Muscle layer of colon (tissue), 2 donors: ENCODE data around the gene SIRT5.

ENCODE experiments used
- H3K27ac ChIP-seq: one replicate; pipeline ENCODE4 v1.7.0; 2013; ENCODE audit warnings: low read depth, mild to moderate bottlenecking, low read length, moderate library complexity
- H3K27me3 ChIP-seq, 2 donors: one replicate each; pipeline ENCODE4 v1.7.0; 2013; ENCODE audit warnings: low read length in 2 of 2, mild to moderate bottlenecking in 2 of 2; ENCODE audit not compliant: insufficient read depth in 2 of 2, control insufficient read depth in 1 of 2
- H3K36me3 ChIP-seq: one replicate; pipeline ENCODE4 v1.7.0; 2013; ENCODE audit warnings: mild to moderate bottlenecking, low read length; ENCODE audit not compliant: insufficient read depth
- H3K4me1 ChIP-seq: one replicate; pipeline ENCODE4 v1.7.0; 2013; ENCODE audit warnings: mild to moderate bottlenecking, low read length; ENCODE audit not compliant: insufficient read depth
- H3K4me3 ChIP-seq, 2 donors: one replicate each; pipeline ENCODE4 v1.7.0; 2013; ENCODE audit warnings: low read length in 2 of 2, low read depth in 1 of 2, mild to moderate bottlenecking in 1 of 2, moderate library complexity in 1 of 2
- H3K9ac ChIP-seq: one replicate; pipeline ENCODE4 v1.7.0; 2013; ENCODE audit warnings: low read length
- H3K9me3 ChIP-seq: one replicate; pipeline ENCODE4 v1.7.0; 2013; ENCODE audit warnings: mild to moderate bottlenecking, low read length
- donor health status: abdominal sarcoma.
- donor health status: Adenocarcinoma of cecum.

Gene SIRT5

DNA sequence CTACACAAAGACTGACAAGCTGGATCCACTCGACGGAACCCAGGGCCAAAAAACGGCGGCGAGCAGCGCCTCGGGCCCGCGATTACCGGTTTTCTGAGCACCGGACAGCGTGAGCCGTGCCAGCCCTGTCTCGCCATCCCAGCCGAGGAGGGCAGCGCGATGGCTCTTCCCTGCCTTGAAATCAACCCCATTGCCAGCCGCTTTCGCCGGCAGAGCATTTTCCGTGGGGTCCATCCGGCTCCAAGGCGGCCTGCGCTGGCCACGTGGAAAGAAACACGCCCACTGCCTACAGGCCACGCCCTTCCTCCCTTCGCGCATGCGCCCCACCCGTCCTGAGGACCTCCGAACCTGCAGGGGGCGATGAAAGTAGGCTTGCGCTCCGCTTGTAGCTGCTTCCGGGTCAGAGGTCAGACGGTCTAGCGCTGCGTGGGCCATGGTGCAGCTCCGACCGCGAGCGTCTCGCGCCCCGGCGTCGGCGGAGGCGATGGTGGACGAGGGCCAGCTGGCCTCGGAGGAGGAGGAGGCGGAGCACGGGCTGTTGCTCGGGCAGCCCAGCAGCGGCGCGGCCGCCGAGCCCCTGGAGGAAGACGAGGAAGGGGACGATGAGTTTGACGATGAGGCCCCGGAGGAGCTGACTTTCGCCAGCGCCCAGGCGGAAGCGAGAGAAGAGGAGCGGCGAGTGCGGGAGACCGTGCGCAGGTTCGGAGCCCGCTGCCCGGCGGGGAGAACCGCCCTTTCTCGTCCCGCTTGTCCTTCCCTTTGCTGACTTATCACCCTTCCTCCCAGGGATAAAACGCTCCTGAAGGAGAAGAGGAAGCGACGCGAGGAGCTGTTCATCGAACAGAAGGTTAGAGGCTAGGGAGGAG is 40.8 kb downstream of the SIRT5 start, which contains the start of gene NOL7:
NOL7 (plus strand) TSS at position 410 of the 866 bp plus-strand sequence; CDS start at position 434, 24 bp downstream.
- H3K36me3 ChIP-seq: peaks cover 31% of the 10 kb centered on the region
- H3K4me1 ChIP-seq: peaks cover 18% of the 10 kb centered on the region
- peak within 1 kb of the TSS; percentile 79 to 85 for H3K4me3 ChIP-seq
- peak within 1 kb of the TSS; percentile 72 for H3K9ac ChIP-seq
- H3K9me3 ChIP-seq: no peaks in the 10 kb centered on the region
- H3K27ac ChIP-seq: peak within 1 kb of the TSS; percentile 91
- no peaks in the 10 kb centered on the region for H3K27me3 ChIP-seq

DNA sequence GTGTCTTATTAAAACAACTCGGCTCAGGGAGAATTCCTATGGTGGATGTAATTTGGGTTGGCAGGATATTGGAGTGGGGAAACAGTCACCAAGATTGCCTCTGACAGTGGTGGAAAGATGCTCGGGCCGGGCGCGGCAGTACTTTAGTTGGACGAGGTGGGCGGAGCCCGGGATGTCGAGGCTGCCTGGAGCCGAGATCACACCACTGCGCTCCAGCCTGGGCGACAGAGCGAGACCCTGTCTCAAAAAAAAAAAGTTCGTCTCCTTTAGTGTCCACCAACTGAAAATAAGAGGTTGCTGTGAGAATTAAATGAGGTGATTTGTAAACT is 41.4 kb downstream of the SIRT5 start:
- Histone ChIP-seq H3K9ac (peak overlapping the region; percentile 72), H3K4me1 (peaks cover 18% of the 10 kb centered on the region), H3K36me3 (peaks cover 37% of the 10 kb centered on the region)

DNA sequence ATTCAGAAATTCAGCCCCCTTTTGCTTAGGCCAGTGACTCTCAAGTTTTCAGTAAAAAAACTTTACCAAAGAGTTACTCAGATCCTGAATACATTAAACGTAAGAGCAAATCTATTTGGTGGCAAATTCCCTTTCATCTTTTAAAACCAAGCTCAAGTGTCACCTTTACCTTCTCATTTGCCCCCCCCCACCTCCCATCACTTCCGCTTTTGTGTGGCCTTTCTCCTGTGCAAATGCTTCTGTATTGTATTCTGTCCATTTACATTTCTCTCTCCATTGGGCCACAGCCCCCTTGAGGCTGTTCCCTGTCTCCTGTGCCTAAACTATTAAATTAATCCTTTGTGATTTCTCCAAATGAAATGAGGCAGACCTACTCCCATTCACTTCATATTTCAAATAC is 42.7 kb downstream of the SIRT5 start:
- Histone ChIP-seq H3K27me3 (no peaks in the 10 kb centered on the region), H3K4me3 (no peak overlapping the region), H3K9ac (no peak overlapping the region), H3K27ac (no peak overlapping the region), H3K4me1 (peaks cover 18% of the 10 kb centered on the region), H3K9me3 (no peaks in the 10 kb centered on the region), H3K36me3 (peaks cover 50% of the 10 kb centered on the region)

More for the DNA sequence above, 41.4 kb downstream of the SIRT5 start:
- H3K9me3 ChIP-seq: no peaks in the 10 kb centered on the region
- peak overlapping the region; percentile 79 to 85 for H3K4me3 ChIP-seq
- H3K27me3 ChIP-seq: no peaks in the 10 kb centered on the region
- peak overlapping the region; percentile 91 for H3K27ac ChIP-seq

DNA sequence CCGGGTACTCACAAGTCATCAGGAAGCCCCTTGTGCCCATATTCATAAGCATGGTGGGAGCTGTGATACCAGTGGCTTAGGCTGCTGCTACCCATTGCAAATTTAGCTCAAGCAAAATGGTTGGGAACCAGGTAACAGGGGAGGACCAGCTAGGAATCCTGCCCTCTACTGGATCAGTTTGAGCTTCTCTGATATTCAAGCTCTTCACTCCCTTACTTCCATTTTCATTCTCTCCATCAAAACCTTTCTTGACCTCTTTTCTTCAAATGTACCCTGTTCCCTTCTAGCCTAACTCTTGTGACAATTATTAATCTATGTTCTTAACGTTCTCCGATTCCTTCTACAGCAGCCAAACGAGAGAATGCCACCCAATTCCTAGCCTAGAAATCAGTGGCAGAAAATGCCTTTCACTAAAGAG is 50.5 kb downstream of the SIRT5 start:
- H3K36me3 ChIP-seq: peaks cover 64% of the 10 kb centered on the region
- H3K27ac ChIP-seq: no peak overlapping the region
- no peaks in the 10 kb centered on the region for H3K27me3 ChIP-seq
- no peaks in the 10 kb centered on the region for H3K4me1 ChIP-seq
- no peak overlapping the region for H3K4me3 ChIP-seq
- no peak overlapping the region for H3K9ac ChIP-seq
- H3K9me3 ChIP-seq: no peaks in the 10 kb centered on the region

DNA sequence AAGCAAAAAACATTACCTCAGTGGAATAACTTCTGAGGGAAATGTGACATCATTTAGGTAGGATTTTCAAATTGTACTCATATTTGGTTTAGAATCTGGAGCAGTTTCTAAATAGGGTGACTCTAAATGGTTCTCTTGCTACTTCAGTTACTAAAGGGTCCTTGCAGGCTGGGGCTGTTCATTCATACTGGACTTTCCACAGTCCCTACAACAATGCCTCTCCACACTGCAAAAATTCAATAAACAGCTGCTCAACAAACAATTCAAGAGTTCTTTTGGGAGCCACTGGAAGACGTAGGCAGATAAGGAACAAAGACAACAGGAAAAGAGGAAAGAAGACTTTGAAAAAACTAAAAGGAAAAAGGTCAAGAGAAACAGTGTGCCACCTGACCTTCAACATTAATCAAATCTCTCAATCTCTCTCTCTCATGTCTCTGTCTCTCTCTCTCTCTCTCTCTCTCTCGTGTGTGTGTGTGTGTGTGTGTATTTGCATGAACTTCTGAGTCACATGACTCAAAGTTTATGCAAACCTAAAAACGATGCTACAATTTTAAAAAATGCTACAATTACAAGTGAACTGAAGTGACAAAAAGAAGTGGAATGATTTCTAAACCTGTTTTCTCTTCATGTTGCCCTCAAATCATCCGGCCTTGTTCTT is 55.2 kb downstream of the SIRT5 start:
- no peak overlapping the region for H3K4me3 ChIP-seq
- no peaks in the 10 kb centered on the region for H3K9me3 ChIP-seq
- H3K27ac ChIP-seq: no peak overlapping the region
- no peaks in the 10 kb centered on the region for H3K4me1 ChIP-seq
- peaks cover 40% of the 10 kb centered on the region for H3K36me3 ChIP-seq
- H3K27me3 ChIP-seq: no peaks in the 10 kb centered on the region
- H3K9ac ChIP-seq: no peak overlapping the region

DNA sequence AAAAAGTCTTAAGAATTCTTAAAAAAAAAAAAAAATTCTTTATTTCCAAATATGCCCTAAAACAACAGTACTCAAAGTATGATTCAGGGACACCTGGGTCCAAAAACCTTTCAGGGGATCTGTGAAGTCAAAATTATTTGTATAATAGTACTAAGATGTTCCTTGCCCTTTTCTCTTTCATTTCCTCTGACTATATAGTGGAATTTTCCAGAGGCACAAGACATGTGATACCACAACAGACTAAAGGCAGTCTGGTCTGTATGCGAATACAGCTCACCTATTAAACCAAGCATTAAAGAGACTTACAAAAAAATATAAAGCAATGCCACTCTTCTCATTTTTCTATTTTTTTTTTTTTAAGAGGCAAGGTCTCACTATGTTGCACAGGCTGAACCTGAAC is 56.1 kb downstream of the SIRT5 start:
- Histone ChIP-seq H3K36me3 (peaks cover 34% of the 10 kb centered on the region), H3K4me3 (no peak overlapping the region)

DNA sequence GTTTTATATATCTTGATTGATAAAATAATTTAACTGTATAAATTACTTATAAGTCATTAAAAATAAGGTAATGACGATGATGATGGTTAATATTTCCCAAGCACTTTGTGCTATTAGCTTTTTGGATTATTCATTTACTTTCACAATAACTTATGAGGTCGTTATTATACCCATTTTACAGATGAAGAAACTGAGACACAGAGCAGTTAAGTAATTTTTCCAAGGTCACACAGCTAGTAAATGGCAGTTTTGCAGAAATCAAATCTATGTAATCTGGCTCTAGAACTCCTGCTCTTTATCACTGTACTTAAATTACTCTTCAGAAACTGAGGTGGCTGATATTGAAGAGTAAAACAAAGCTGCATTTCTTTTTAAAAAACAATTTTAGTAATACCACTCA is 58.9 kb downstream of the SIRT5 start:
- no peak overlapping the region for H3K27ac ChIP-seq
- H3K9me3 ChIP-seq: no peaks in the 10 kb centered on the region
- peaks cover 35% of the 10 kb centered on the region for H3K36me3 ChIP-seq
- no peak overlapping the region for H3K9ac ChIP-seq
- no peaks in the 10 kb centered on the region for H3K27me3 ChIP-seq
- no peak overlapping the region for H3K4me3 ChIP-seq
- no peaks in the 10 kb centered on the region for H3K4me1 ChIP-seq

More for the DNA sequence above, 56.1 kb downstream of the SIRT5 start:
- Histone ChIP-seq H3K9ac (no peak overlapping the region), H3K27me3 (no peaks in the 10 kb centered on the region), H3K4me1 (no peaks in the 10 kb centered on the region), H3K27ac (no peak overlapping the region), H3K9me3 (no peaks in the 10 kb centered on the region)

DNA sequence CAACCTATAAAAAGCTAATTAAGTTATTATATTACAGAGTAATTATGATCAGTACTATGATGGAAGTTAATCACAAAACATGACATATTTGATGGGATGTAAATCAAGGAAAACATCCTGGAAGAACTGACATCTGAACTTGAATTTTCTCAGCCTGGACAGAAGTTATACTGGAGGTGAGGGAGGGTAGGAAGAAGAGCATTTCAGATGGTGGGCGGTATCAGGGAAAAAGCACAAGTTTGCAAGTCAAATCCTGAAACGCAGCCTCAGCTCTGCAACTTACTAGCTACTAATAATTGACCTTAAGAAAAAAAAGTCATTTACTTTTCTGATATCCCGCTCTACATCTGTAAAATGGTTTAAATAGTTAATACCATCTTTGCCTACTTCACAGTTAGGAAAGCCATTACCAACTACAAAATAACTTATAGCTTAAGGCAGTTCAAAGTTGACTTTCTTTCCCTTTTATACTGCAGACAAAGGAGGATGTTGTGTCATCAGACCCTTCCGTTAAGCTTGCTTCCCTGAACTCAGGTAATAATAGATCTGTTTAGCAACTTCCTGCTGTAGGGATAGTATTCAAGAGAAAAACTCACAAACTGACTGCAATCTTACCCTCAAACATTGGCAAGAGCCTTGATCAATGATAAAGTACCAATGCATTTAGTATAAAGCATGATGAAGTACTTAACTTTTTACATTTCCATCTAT is 61.7 kb downstream of the SIRT5 start:
- no peak overlapping the region for H3K27ac ChIP-seq
- no peaks in the 10 kb centered on the region for H3K9me3 ChIP-seq
- H3K9ac ChIP-seq: no peak overlapping the region
- H3K4me3 ChIP-seq: no peak overlapping the region
- H3K36me3 ChIP-seq: peaks cover 36% of the 10 kb centered on the region
- H3K27me3 ChIP-seq: no peaks in the 10 kb centered on the region
- no peaks in the 10 kb centered on the region for H3K4me1 ChIP-seq

DNA sequence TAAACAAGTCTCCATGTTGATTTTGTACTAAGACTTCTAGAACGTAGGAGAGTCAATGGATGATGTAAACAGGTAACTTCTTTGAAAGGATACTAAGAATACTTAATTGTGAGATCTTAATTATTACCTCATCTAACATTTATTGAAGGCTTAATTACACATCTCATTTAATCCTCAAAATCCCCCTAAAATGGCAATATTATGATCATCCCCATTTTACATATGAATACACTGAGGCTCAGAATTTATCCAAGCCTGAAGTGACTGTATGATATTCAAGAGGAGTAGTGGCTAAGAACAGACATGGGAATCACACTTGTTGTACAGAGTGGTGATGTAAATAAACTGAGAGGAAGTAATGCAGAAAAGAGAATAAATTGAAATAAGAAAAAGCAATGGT is 63.6 kb downstream of the SIRT5 start:
- peaks cover 24% of the 10 kb centered on the region for H3K36me3 ChIP-seq
- H3K9ac ChIP-seq: no peak overlapping the region
- H3K27me3 ChIP-seq: no peaks in the 10 kb centered on the region
- H3K27ac ChIP-seq: no peak overlapping the region
- no peak overlapping the region for H3K4me3 ChIP-seq
- no peaks in the 10 kb centered on the region for H3K9me3 ChIP-seq
- H3K4me1 ChIP-seq: no peaks in the 10 kb centered on the region

DNA sequence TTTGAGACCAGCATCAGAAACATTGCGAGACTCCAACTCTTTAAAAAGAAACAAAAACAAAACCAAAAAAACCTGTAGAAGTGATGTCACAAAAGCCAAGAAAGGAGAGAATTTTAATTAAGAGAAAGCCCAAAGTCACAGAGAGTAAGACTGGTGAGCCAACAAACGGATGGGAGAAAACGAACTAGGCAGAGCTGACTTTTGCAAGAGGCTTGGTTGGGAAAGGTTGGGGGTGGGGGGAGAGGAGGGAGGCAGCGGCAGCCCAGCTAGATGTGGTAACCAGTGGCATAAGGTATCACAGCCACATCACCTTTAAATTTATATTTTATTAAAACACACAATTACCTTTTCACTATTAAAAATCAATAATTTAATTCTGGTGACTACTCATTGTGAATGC is 64.2 kb downstream of the SIRT5 start:
- H3K4me1 ChIP-seq: no peaks in the 10 kb centered on the region
- no peak overlapping the region for H3K27ac ChIP-seq
- peaks cover 27% of the 10 kb centered on the region for H3K36me3 ChIP-seq
- H3K9ac ChIP-seq: no peak overlapping the region
- H3K9me3 ChIP-seq: no peaks in the 10 kb centered on the region
- no peaks in the 10 kb centered on the region for H3K27me3 ChIP-seq
- H3K4me3 ChIP-seq: no peak overlapping the region

DNA sequence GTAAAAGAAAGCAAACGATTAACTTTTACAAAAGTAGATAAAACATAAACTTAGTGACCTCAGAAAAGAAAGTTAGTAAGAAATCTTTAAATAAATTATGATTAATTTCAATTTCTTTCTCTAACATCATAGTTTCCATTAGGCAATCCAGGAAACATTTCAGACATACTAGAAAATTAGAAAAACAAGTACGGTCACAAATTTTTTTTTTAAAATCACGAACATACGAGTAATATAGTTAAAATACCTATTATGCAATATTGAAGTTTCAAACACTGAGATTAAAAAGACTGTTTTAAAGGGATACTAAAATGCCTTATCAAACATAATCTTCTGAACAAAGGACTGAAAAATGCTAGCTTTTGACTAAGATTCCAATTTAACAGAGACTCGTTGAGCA is 66.9 kb downstream of the SIRT5 start:
- Histone ChIP-seq H3K4me1 (no peaks in the 10 kb centered on the region), H3K27ac (no peak overlapping the region), H3K4me3 (no peak overlapping the region), H3K9me3 (no peaks in the 10 kb centered on the region), H3K36me3 (peaks cover 30% of the 10 kb centered on the region), H3K27me3 (no peaks in the 10 kb centered on the region), H3K9ac (no peak overlapping the region)
